ENCODE measurements around the gene BIN2.
"Not testable (repeated sequence)": the region's sequence is repeated elsewhere in the genome, so short reads cannot be mapped to it uniquely, and the experiment has no call there.

The BIN2 gene

DNA sequence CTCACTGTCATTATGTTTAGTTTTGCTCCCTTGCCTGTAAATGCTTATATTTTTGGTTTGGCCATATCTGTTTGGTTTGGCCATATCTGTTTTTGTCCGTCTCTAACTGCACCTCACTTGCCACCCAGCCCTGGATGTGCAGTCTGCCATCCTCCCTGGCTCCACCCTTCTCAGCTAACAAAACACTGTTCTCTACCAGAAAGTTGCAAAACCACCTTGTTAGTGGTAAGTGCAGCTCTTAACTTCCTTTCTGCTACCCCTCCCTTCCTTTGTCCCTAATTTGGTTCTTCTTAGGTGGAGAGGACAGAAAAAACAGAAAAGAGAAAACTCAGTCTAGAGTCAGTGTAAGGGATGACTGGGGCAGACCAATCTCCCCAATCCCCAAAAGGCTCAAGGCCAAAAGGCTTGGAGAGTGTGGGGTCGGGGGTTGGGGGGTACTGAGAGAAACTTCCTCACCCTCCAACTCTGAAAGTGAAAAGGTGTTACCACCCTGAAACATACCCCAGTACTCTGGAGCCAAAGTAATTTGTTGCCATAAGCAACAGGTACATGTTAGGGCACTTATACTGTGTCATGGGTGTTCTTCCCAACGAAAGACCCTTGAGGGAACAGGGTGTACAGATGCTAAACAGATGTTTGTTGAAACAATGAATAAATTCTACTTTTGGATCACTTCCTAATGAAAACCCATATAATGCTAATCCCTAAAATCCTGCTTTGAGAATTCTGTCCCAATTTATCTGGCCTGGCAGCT lies 5.0 kb downstream of the BIN2 start:
- no peak for DNase-seq (ENCODE audit: low read depth)
- no peak for TF ChIP-seq CTCF (conservative IDR thresholded peaks at IDR 0.05; ENCODE audit: low read length)
- no peak overlapping the region for H3K4me3 ChIP-seq (ENCODE audit: low read length)

DNA sequence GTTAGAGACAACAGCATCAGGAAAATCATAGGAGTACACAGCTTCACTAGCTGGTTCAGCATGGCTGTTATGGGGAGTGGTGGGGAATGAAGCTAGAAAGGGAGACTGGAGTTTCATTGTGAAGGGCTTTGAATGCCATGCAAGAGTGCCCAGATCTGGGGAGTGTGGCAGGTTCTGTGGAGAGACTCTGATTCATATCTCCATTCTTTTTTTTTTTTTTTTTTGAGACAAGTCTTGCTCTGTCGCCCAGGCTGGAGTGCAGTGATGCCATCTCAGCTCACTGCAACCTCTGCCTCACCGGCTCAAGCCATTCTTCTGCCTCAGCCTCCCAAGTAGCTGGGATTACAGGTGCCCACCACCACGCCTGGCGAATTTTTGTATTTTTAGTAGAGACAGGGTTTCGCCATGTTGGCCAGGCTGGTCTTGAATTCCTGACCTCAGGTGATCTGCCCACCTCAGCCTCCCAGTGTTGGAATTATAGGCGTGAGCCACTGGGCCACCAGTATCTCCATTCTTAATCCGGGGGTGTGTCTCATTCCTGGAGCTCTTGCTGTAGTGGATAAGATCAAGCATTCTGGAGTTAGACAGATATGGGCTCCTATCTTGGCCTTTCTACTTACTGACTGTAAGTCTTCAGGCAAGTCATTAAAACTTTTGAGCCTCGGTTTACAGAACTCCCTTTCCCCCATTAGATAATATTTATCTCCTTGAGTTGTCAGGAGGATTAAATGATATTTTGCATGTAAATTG lies 5.7 kb downstream of the BIN2 start:
- H3K4me3 ChIP-seq (ENCODE audit: low read length); DNase-seq (ENCODE audit: low read depth): not testable (repeated sequence)

GRCh38 chr12:51311389-51311788 lies 12.6 kb downstream of the BIN2 start:
- DNase-seq (ENCODE audit: low read depth), result no peak
- no peak for TF ChIP-seq CTCF (conservative IDR thresholded peaks at IDR 0.05; ENCODE audit: low read length)
- no peak overlapping the region for H3K4me3 ChIP-seq (ENCODE audit: low read length)

GRCh38 chr12:51307655-51308593 lies 16.1 kb downstream of the BIN2 start:
- TF ChIP-seq CTCF (conservative IDR thresholded peaks at IDR 0.05; ENCODE audit: low read length), result no peak
- no peak overlapping the region for H3K4me3 ChIP-seq (ENCODE audit: low read length)
- DNase-seq (ENCODE audit: low read depth), result peak; percentile 77

- H3K4me3 ChIP-seq (ENCODE audit: low read length), result no peak overlapping the region
- DNase-seq (ENCODE audit: low read depth), result no peak
- TF ChIP-seq CTCF (conservative IDR thresholded peaks at IDR 0.05; ENCODE audit: low read length), result no peak
These were observed 17.5 kb downstream of the BIN2 start for GRCh38 chr12:51306507-51306906.

DNA sequence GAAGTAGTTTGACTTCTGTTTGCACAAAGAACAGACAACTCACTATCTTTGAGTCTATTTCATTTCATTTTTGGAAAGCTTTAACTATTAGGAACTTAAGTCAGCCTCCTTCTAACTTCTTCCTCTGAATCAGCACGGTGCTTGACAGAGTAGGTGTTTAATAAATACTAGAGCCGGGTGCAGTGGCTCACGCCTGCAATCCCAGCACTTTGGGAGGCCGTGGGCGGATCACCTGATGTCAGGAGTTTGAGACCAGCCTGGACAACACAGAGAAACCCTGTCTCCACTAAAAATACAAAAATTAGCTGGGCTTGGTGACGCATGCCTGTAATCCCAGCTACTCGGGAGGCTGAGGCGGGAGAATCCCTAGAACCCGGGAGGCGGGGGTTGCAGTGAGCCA lies 23.2 kb downstream of the BIN2 start:
- not testable (repeated sequence) for DNase-seq (ENCODE audit: low read depth); H3K4me3 ChIP-seq (ENCODE audit: low read length)

GRCh38 chr12:51295651-51296050 lies 28.3 kb downstream of the BIN2 start:
- no peak for DNase-seq (ENCODE audit: low read depth)
- no peak overlapping the region for H3K4me3 ChIP-seq (ENCODE audit: low read length)
- TF ChIP-seq CTCF (conservative IDR thresholded peaks at IDR 0.05; ENCODE audit: low read length), result no peak

- not testable (repeated sequence) for DNase-seq (ENCODE audit: low read depth); H3K4me3 ChIP-seq (ENCODE audit: low read length)
These were observed 29.9 kb downstream of the BIN2 start for GRCh38 chr12:51294097-51294496.
